Retinal pigment epithelial cell (primary cell): ENCODE results near the gene SPCS1.

Experiments used
- DNase-seq: peaks from one replicate; pipeline ENCODE4 v3.0.0-alpha.2; 2010; ENCODE audit warnings: low read depth
- H3K4me3 ChIP-seq: 2 replicates; pipeline ENCODE4 v1.5.1; 2011; ENCODE audit warnings: mild to moderate bottlenecking, low read length, control low read depth, moderate library complexity
- CTCF ChIP-seq: conservative IDR thresholded peaks from 2 replicates; pipeline ENCODE4 v1.5.1; 2011; ENCODE audit warnings: low read depth, low read length, control low read depth, inconsistent platforms

SPCS1 gene

GRCh38 chr3:52685285-52685708, 20.6 kb upstream of the SPCS1 start:
- no peak for DNase-seq
- no peak for TF ChIP-seq CTCF
- peak overlapping the region; percentile 96 for H3K4me3 ChIP-seq

GRCh38 chr3:52685709-52686691, 19.9 kb upstream of the SPCS1 start, which contains the start of the genes GNL3 and PBRM1:
TSS of gene GNL3 (plus strand) at chr3:52686032. CDS start at chr3:52686093, 61 bp downstream.
TSS of gene PBRM1 (minus strand) at chr3:52685913.
- H3K4me3 ChIP-seq: peak within 1 kb of the TSS; percentile 96
- TF ChIP-seq CTCF: no peak
- peak; percentile 81 for DNase-seq

- no peak overlapping the region for H3K4me3 ChIP-seq
- TF ChIP-seq CTCF: no peak
Measured at GRCh38 chr3:52688266-52688665, 17.6 kb upstream of the SPCS1 start.

GRCh38 chr3:52689151-52689550, 16.8 kb upstream of the SPCS1 start:
- H3K4me3 ChIP-seq: no peak overlapping the region
- no peak for TF ChIP-seq CTCF
- DNase-seq: no peak

More at GRCh38 chr3:52688266-52688665, 17.6 kb upstream of the SPCS1 start:
- DNase-seq: no peak

GRCh38 chr3:52690560-52690959, 15.3 kb upstream of the SPCS1 start:
- TF ChIP-seq CTCF: no peak
- DNase-seq: no peak
- no peak overlapping the region for H3K4me3 ChIP-seq

- no peak overlapping the region for H3K4me3 ChIP-seq
- no peak for DNase-seq
- TF ChIP-seq CTCF: no peak
Measured at GRCh38 chr3:52693071-52693470, 12.8 kb upstream of the SPCS1 start.
